ENCODE measurements around the gene C17orf114.
A peak's percentile ranks its signal among the peaks of the same experiment; 100 is the strongest.
"Not testable (repeated sequence)": the region's sequence is repeated elsewhere in the genome, so short reads cannot be mapped to it uniquely, and the experiment has no call there.

The C17orf114 gene

DNA sequence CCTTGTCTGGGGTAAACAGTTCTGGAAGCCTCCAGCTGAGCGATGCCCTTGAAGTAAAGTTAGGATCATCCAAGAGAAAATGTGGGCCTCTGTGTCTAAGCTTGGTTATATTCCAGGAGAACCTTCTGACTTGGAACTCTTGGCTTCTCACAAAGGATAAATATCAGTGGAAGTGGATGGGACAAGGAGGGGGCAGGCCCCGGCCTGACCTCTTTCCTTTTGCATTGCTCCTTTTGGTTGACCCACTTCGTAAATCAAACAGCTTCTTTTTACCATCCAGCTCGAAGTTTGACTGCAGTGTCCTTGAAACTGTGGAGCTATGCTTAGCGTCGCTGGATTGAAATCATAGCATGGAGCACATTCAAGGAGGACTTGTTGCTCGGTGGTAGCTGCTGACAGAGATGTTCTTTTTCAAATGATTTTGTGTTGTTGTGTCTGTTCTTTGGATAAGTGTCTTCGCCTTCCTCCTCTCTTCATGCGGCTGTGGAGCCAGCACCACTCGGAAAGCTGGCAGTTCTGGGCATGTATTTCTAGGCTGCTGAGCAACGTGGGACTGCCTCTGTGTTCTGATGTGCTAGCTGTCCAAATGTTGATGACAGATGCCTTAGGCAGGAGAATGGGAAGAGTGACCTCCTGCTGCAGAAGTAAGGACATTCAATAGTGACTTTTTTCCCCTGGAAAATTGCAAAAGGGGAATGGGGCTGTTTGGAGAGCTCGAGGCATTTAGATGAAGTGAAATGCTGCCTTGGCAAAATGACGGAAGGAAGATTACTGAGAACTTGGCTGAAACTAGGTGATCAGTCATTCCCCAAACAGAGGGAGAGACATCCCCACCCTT, 35.6 kb upstream of the C17orf114 start:
- ATAC-seq (replicated peaks in 1 of 2) (no peak), DNase-seq (no peak)
- no peak overlapping the region for H3K4me3 Mint-ChIP-seq
- no peak overlapping the region for H3K27ac Mint-ChIP-seq
- peaks cover 72% of the 10 kb centered on the region for H3K4me1 Mint-ChIP-seq (ENCODE audit: low read depth)
- H3K36me3 Mint-ChIP-seq (ENCODE audit: insufficient read depth in 2 of 2) = peaks cover 0 to 2% of the 10 kb centered on the region in 2 donors
- no peaks in the 10 kb centered on the region for H3K9me3 Mint-ChIP-seq
- no peaks in the 10 kb centered on the region for H3K27me3 Mint-ChIP-seq (ENCODE audit: low read depth)

DNA sequence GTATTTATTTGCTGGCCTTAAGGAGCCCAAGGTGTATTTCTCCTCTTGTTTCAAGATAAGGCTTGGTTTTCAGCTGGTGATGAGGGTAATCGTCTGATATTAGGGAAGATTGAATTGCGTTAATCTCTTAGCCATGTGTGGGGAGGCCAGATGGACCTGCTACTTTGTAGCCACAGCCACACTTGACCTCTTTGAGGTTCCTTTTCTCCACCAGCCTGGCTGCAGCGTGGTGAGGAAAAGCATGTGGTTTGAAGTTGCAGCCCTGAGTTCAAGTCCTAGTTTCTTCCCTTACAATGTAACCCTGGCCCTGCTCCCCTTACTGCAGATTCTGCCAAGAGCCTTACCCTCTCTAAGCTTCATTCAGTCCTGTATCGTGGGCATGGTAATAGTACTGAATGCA, 34.1 kb upstream of the C17orf114 start:
- peak overlapping the region in 1 of 2 donors; percentile 45 for H3K4me3 Mint-ChIP-seq
- peaks cover 0 to 2% of the 10 kb centered on the region in 2 donors for H3K36me3 Mint-ChIP-seq (ENCODE audit: insufficient read depth in 2 of 2)
- H3K27ac Mint-ChIP-seq = no peak overlapping the region
- H3K9me3 Mint-ChIP-seq = no peaks in the 10 kb centered on the region
- no peak for ATAC-seq (replicated peaks in 1 of 2)
- H3K27me3 Mint-ChIP-seq (ENCODE audit: low read depth) = no peaks in the 10 kb centered on the region
- no peak for DNase-seq
- H3K4me1 Mint-ChIP-seq (ENCODE audit: low read depth) = peaks cover 58% of the 10 kb centered on the region

DNA sequence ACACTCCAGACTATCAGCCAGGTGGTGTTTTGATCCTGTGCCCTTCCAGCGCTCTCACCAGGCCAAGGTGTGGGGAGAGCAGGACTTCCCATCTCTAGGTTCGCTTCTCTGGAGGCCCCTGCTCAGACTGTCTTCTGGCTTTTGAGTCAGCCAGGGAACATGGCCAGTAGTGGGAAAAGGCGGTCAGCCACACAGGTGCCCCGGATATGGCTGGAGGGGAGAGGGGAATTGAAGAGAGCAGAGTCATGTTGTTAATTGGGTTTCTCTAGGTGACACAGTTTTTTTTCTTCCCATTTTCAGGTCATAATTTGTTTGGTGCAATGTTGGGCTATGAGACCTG, 32.5 kb upstream of the C17orf114 start:
- Mint-ChIP-seq H3K27me3 (ENCODE audit: low read depth) (no peaks in the 10 kb centered on the region), H3K36me3 (ENCODE audit: insufficient read depth in 2 of 2) (peaks cover 0 to 2% of the 10 kb centered on the region in 2 donors), H3K4me3 (peak overlapping the region; percentile 79 to 96), H3K9me3 (no peaks in the 10 kb centered on the region), H3K27ac (no peak overlapping the region), H3K4me1 (ENCODE audit: low read depth) (peaks cover 42% of the 10 kb centered on the region)
- DNase-seq (no peak), ATAC-seq (replicated peaks in 1 of 2) (no peak)

DNA sequence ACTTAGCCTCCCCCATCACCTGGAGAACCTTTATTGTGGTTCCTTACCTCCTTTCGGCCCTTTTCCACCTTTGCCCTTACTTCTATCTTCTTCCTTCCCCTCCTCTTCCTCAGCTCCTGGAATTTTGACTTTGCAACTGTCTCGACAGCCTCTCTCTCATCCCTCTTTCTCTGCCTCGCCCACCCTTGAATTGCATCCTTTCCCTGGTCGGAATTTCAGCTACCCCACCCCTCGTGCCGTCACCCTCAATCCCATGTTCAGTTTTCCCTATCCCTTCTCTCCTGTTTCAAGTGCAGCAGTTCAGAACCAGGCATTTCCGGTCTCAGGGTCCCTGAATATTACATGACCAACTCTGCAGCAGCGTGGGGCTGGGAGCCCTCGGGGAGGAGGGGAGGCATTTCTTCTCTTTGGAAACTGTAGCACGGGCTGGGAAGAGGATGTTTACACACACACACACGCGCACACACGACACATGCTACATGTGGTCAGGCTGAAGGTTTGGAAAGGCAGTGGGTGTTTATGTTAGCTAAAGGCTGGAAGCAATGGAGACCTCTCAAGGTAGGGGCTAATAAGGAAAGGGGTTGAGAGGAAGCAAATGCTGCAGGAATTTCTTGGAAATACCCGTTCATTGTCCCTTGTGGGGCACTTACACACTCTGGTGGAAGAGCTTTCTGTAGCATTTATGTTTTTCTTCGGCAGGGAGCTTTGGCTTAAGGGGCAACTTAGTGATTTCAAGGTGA, 32.0 kb upstream of the C17orf114 start:
- no peak for DNase-seq
- Mint-ChIP-seq H3K4me3 (peak overlapping the region; percentile 79 to 96), H3K27ac (peak overlapping the region; percentile 71), H3K36me3 (ENCODE audit: insufficient read depth in 2 of 2) (peaks cover 0 to 2% of the 10 kb centered on the region in 2 donors), H3K9me3 (no peaks in the 10 kb centered on the region), H3K27me3 (ENCODE audit: low read depth) (no peaks in the 10 kb centered on the region), H3K4me1 (ENCODE audit: low read depth) (peaks cover 37% of the 10 kb centered on the region)
- ATAC-seq (replicated peaks in 1 of 2) = no peak

DNA sequence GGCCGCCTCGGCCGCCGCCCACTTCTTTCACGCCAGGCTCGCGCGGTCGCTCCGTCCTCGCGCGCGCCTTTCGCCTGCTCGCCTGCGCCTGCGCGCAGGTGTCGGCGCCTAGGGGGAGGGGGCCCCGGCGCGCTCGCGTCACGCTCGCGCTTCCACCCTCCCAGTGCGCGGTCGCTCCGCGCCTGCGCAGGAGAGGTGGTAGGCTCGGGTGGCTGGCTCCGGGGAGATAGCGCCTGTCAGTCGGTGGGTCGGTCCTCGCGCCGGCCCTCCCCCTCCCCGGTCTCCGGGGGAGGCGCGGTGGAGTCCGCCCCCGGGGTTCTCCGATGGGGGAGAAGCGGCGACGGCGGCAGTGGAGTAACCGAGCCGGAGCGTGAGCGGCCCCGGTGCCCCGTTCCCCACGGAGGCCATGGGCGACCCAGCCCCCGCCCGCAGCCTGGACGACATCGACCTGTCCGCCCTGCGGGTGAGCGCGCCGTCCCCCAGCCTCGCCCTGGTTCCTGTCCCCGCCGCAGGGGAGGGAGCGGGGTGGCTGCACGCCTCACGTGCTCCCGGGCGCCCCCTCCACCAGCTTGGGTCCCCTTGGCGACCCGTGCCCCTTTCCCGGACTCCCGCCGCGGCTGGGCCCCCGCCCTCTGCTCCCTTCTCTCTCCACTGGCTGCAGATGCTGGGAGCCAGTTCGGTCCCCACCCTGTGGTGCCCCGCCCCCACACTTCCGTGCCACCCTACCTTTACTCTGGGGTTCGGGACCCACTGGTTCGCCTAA, 31.2 kb upstream of the C17orf114 start, which contains the start of gene MINK1:
TSS of gene MINK1 (plus strand) at position 163 of the 763 bp plus-strand sequence. CDS start at position 407, 244 bp downstream.
- Mint-ChIP-seq H3K36me3 (ENCODE audit: insufficient read depth in 2 of 2) (peaks cover 0 to 2% of the 10 kb centered on the region in 2 donors), H3K4me3 (peak within 1 kb of the TSS; percentile 86 to 96), H3K9me3 (no peaks in the 10 kb centered on the region)

DNA sequence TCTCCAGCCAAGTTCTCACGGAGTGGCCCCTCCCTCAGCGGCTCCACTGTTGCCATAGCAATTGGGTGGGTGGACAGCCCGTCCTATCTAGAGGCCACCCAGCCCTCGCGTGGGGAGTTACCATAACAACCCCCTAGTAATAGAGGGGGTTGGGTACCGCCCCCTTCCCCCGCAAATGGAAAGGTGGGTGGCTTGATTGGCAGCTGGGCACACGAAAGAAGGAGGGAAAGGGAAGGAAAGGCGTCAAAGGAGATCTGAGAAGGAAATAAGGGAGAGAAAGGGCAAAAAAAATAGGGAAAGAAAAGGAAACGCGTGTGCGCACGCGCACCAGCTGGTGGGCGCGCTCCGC, 30.7 kb upstream of the C17orf114 start:
- not testable (repeated sequence) for H3K9me3 Mint-ChIP-seq; DNase-seq; H3K27me3 Mint-ChIP-seq (ENCODE audit: low read depth); H3K36me3 Mint-ChIP-seq (ENCODE audit: insufficient read depth in 2 of 2)
- peaks cover 32% of the 10 kb centered on the region for H3K4me1 Mint-ChIP-seq (ENCODE audit: low read depth)
- peak overlapping the region; percentile 86 to 96 for H3K4me3 Mint-ChIP-seq
- H3K27ac Mint-ChIP-seq = peak overlapping the region; percentile 67
- peak; percentile 25 to 43 for ATAC-seq (replicated peaks in 1 of 2)

More for the DNA sequence above, 31.2 kb upstream of the C17orf114 start, which contains the start of gene MINK1:
- Mint-ChIP-seq H3K27me3 (ENCODE audit: low read depth) (no peaks in the 10 kb centered on the region), H3K4me1 (ENCODE audit: low read depth) (peaks cover 34% of the 10 kb centered on the region), H3K27ac (peak within 1 kb of the TSS; percentile 71)
- ATAC-seq (replicated peaks in 1 of 2) = peak; percentile 90 to 91
- peak; percentile 89 to 91 for DNase-seq

DNA sequence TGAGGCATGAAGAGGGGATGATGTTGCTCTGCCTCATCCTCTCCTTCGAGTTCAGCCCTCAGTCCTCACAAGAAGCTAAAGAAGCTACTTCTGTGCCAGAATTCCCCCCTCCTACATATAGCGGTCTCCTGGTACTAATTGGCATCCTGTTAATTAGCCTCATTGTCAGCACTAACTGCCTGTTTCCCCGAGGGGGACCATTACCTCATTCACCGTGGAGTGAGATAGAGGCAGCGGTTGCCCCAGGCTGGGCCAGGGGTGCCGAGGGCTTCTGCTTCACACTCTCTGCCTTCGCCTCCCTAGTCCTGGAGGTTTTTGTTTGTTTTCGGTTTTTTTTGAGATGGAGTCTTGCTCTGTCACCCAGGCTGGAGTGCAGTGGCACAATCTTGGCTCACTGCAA, 25.3 kb upstream of the C17orf114 start:
- no peak for ATAC-seq (replicated peaks in 1 of 2)
- Mint-ChIP-seq H3K4me3 (no peak overlapping the region), H3K27me3 (ENCODE audit: low read depth) (no peaks in the 10 kb centered on the region)

DNA sequence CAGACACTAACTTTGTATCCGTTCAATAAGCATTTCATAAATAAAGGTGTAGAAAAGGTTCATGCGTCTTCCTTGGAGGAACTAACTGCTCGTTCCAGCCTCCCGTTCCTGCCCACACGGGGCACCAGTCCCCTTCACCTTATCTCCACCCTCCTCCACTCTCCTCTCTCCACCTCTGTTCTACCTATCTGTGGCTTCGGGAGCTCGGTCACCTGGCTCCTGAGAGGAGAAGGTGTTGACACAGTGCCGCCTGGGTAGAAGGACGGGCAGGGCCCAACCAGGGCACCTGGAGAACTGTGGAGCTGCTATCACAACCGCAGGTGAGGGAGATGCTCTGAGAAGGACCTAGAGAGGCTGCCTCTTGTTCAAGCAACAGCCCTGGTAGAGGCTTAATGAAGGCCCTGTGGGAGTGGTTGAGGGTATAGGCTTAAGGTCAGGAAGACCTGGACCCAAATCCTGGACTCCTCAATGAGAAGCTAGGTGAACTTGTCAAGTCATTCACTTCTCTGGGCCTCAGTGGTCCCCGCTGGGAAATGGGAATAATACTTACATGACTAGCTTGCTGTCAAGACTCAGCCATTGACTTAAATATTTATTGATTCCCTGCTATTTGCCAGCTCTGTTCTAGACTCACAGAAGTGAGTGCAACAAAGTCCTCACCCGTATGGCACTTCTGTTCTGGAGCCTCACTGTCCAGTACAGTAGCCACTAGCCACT, 21.4 kb upstream of the C17orf114 start:
- Mint-ChIP-seq H3K4me1 (ENCODE audit: low read depth) (no peaks in the 10 kb centered on the region), H3K9me3 (no peaks in the 10 kb centered on the region), H3K36me3 (ENCODE audit: insufficient read depth in 2 of 2) (no peaks in the 10 kb centered on the region), H3K27me3 (ENCODE audit: low read depth) (no peaks in the 10 kb centered on the region), H3K4me3 (no peak overlapping the region), H3K27ac (no peak overlapping the region)
- DNase-seq (no peak), ATAC-seq (replicated peaks in 1 of 2) (no peak)

More for the DNA sequence above, 25.3 kb upstream of the C17orf114 start:
- no peak overlapping the region for H3K27ac Mint-ChIP-seq
- no peaks in the 10 kb centered on the region for H3K36me3 Mint-ChIP-seq (ENCODE audit: insufficient read depth in 2 of 2)
- no peak for DNase-seq
- H3K4me1 Mint-ChIP-seq (ENCODE audit: low read depth) = no peaks in the 10 kb centered on the region
- no peaks in the 10 kb centered on the region for H3K9me3 Mint-ChIP-seq

DNA sequence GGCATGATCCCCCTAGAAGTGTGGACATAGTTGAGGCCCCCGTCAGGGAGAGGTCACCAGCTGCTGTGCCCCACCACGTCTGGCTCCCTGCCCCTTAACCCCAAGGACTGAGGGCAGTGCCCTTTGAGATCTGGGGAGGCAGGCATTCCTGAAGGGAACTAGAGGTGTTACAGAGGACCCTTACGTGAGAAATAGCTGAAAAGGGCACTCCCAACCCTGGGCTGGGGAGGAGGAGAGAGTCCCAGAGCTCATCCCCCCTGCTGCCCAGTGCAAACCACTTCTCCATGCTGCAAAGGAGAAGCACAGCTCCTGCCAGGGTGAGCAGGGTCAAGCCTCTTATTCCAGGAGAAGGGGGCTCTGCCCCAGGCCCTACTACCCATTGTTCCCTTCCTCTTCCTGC, 20.7 kb upstream of the C17orf114 start:
- H3K27ac Mint-ChIP-seq = no peak overlapping the region
- DNase-seq = no peak
- H3K4me1 Mint-ChIP-seq (ENCODE audit: low read depth) = no peaks in the 10 kb centered on the region
- H3K4me3 Mint-ChIP-seq = no peak overlapping the region
- H3K27me3 Mint-ChIP-seq (ENCODE audit: low read depth) = no peaks in the 10 kb centered on the region
- H3K36me3 Mint-ChIP-seq (ENCODE audit: insufficient read depth in 2 of 2) = no peaks in the 10 kb centered on the region
- no peak for ATAC-seq (replicated peaks in 1 of 2)
- no peaks in the 10 kb centered on the region for H3K9me3 Mint-ChIP-seq

DNA sequence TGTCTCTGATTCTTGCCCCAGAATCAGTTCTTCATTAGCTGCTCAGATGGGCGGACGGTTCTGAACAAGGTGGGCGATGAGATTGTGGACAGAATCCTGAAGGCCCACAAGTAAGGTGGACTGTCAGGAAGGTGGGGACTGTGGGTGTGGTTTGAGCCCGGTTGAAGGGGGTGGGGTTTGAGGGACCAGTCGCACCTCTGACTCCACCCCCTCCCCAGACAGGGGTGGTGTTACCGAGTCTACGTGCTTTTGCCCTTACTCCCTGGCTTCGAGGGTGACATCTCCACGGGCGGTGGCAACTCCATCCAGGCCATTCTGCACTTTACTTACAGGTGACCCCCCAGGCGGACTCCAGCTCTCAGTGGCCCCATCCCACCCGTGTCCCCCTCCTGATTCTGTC, 16.1 kb upstream of the C17orf114 start:
- H3K27me3 Mint-ChIP-seq (ENCODE audit: low read depth) = no peaks in the 10 kb centered on the region
- H3K36me3 Mint-ChIP-seq (ENCODE audit: insufficient read depth in 2 of 2) = no peaks in the 10 kb centered on the region
- DNase-seq (no peak), ATAC-seq (replicated peaks in 1 of 2) (no peak)
- H3K4me1 Mint-ChIP-seq (ENCODE audit: low read depth) = no peaks in the 10 kb centered on the region
- H3K27ac Mint-ChIP-seq = no peak overlapping the region
- H3K4me3 Mint-ChIP-seq = no peak overlapping the region
- H3K9me3 Mint-ChIP-seq = no peaks in the 10 kb centered on the region

DNA sequence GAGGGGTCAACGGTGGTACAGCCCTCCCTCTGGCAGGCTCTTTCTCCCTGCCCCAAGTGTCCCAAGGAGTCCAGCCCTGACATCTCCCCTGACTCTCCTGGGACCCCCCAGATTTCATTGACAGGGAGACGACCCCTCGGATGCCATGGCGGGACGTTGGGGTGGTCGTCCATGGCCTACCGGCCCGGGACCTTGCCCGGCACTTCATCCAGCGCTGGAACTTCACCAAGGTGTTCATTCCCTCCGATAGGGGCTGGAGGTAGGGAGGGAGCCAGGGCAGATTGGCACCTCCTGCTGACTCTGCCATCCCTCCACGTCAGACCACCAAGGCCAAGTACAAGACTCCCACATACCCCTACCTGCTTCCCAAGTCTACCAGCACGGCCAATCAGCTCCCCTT, 14.7 kb upstream of the C17orf114 start:
- Mint-ChIP-seq H3K4me1 (ENCODE audit: low read depth) (no peaks in the 10 kb centered on the region), H3K4me3 (no peak overlapping the region), H3K9me3 (no peaks in the 10 kb centered on the region), H3K36me3 (ENCODE audit: insufficient read depth in 2 of 2) (no peaks in the 10 kb centered on the region), H3K27ac (no peak overlapping the region), H3K27me3 (ENCODE audit: low read depth) (no peaks in the 10 kb centered on the region)
- no peak for ATAC-seq (replicated peaks in 1 of 2)
- no peak for DNase-seq

DNA sequence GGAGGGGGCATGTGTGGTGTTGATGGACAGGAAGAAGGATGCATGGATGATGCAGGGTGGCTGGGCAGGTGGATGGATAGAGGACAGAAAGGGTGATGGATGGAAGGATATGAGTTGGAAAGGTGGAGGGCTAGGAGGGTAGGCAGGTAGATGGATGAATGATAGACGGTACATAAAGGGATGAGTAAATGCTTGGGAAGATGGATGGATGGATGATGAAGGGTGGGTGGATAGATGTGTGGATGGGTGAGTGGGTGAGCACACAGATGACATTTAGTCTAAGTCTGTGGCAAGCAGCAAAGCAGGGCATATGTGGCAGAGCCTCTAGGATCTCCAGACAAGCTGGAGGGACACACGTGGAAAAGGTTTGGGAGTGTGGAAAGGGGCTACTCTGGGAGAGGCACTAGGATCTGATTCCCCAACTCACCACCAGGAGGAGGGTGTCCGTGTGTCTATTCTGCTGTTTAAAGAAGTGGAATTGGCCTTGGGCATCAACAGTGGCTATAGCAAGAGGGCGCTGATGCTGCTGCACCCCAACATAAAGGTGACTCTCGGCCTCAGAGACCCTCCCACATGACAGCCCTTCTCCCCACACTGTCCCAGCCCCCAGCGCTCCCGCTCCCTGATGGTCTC, 13.0 kb upstream of the C17orf114 start:
- Mint-ChIP-seq H3K9me3 (no peaks in the 10 kb centered on the region), H3K27ac (no peak overlapping the region), H3K4me1 (ENCODE audit: low read depth) (no peaks in the 10 kb centered on the region), H3K36me3 (ENCODE audit: insufficient read depth in 2 of 2) (peaks cover 0 to 3% of the 10 kb centered on the region in 2 donors), H3K27me3 (ENCODE audit: low read depth) (no peaks in the 10 kb centered on the region), H3K4me3 (no peak overlapping the region)
- DNase-seq (no peak), ATAC-seq (replicated peaks in 1 of 2) (no peak)

Data from activated T-cell treated with anti-CD3 and anti-CD28 coated beads, Interleukin-2, amount 50 U/mL, for 72 hours (primary cell).